GM21360 (cell line): ENCODE measurements around the gene KRT79.
"Not testable (repeated sequence)": the region's sequence is repeated elsewhere in the genome, so short reads cannot be mapped to it uniquely, and the experiment has no call there.

ENCODE experiments used
- ATAC-seq: cut with Tn5 transposase; IDR thresholded peaks from one replicate; pipeline ENCODE4 v1.9.1; 2021; ENCODE audit warnings: mild to moderate bottlenecking, moderate library complexity; ENCODE audit not compliant: unreplicated experiment

Gene KRT79

GRCh38 chr12:52833922-52834726 is at the start of gene KRT79:
Gene KRT79, minus strand, starts transcription at chr12:52834311. Its CDS starts 51 bp downstream, at chr12:52834260.
- no peak for ATAC-seq

GRCh38 chr12:52880499-52880898 is 46.4 kb upstream of the KRT79 start:
- not testable (repeated sequence) for ATAC-seq

- no peak for ATAC-seq
Observed at GRCh38 chr12:52879394-52880351, 45.6 kb upstream of the KRT79 start.

GRCh38 chr12:52878507-52879393 is 44.6 kb upstream of the KRT79 start:
- ATAC-seq: no peak

- no peak for ATAC-seq
Observed at GRCh38 chr12:52877242-52877641, 43.1 kb upstream of the KRT79 start.

GRCh38 chr12:52876372-52876771 is 42.3 kb upstream of the KRT79 start:
- ATAC-seq: no peak

- no peak for ATAC-seq
Observed at GRCh38 chr12:52874573-52875435, 40.7 kb upstream of the KRT79 start.

GRCh38 chr12:52873832-52874572 is 39.9 kb upstream of the KRT79 start:
- ATAC-seq: no peak

GRCh38 chr12:52873513-52873831 is 39.4 kb upstream of the KRT79 start:
- ATAC-seq: no peak

- no peak for ATAC-seq
Observed at GRCh38 chr12:52872644-52873389, 38.7 kb upstream of the KRT79 start.

GRCh38 chr12:52871291-52872039 is 37.4 kb upstream of the KRT79 start:
- ATAC-seq: no peak

- no peak for ATAC-seq
Observed at GRCh38 chr12:52870361-52871290, 36.5 kb upstream of the KRT79 start.

GRCh38 chr12:52867642-52868041 is 33.5 kb upstream of the KRT79 start:
- ATAC-seq: no peak

- ATAC-seq: no peak
Observed at GRCh38 chr12:52867152-52867551, 33.0 kb upstream of the KRT79 start.

- ATAC-seq: no peak
Observed at GRCh38 chr12:52865090-52865944, 31.2 kb upstream of the KRT79 start.

- no peak for ATAC-seq
Observed at GRCh38 chr12:52862023-52862422, 27.9 kb upstream of the KRT79 start.
